Endothelial cell (in vitro differentiated cells): ENCODE measurements around the gene STIM2. TPM values are rescaled to one million over a fixed set of nuclear protein-coding genes. Genes with fewer than 3 reads are reported as not detected.

Experiments used
- DNase-seq: peaks from one replicate; pipeline ENCODE4 v3.0.0; 2021; ENCODE audit warnings: low spot score
- H3K27ac Mint-ChIP-seq: one replicate; pipeline ENCODE4 v1.8.0; 2021; ENCODE audit warnings: mixed read lengths, inconsistent platforms; ENCODE audit not compliant: unreplicated experiment
- H3K27me3 Mint-ChIP-seq: one replicate; pipeline ENCODE4 v1.8.0; 2021; ENCODE audit warnings: mild to moderate bottlenecking, moderate library complexity, mixed read lengths, inconsistent platforms; ENCODE audit not compliant: unreplicated experiment
- H3K36me3 Mint-ChIP-seq: one replicate; pipeline ENCODE4 v1.8.0; 2021; ENCODE audit warnings: mild to moderate bottlenecking, low read depth, mixed read lengths, inconsistent platforms; ENCODE audit not compliant: unreplicated experiment
- H3K4me1 Mint-ChIP-seq: one replicate; pipeline ENCODE4 v1.8.0; 2021; ENCODE audit warnings: mild to moderate bottlenecking, mixed read lengths, inconsistent platforms; ENCODE audit not compliant: unreplicated experiment
- H3K4me3 Mint-ChIP-seq: one replicate; pipeline ENCODE4 v1.8.0; 2021; ENCODE audit warnings: mild to moderate bottlenecking, mixed read lengths, inconsistent platforms; ENCODE audit not compliant: unreplicated experiment
- H3K9me3 Mint-ChIP-seq: one replicate; pipeline ENCODE4 v1.8.0; 2021; ENCODE audit warnings: mixed read lengths, inconsistent platforms; ENCODE audit not compliant: unreplicated experiment
- total RNA-seq: library from RNA; stranded (reverse); fragmentation: NEBNext Ultra II Directional; extraction: Animal tissue kit (Norgen Biotek cat#: 25700); gene quantifications from one replicate; pipeline ENCODE4 v1.2.1, GENCODE V29; 2021; ENCODE audit not compliant: unreplicated experiment
- TF ChIP-seq, protein P1 (sequence below): fragments of 200-600 bp; sonication (generic); IDR thresholded peaks from one replicate; pipeline ENCODE4 v1.5.0; 2021; ENCODE audit warnings: antibody characterized with exemption; ENCODE audit not compliant: unreplicated experiment

Gene STIM2
- total RNA-seq, 1 donor from 2014 or later, result 65.7 TPM

GRCh38 chr4:26860922-26861433, 337 bp downstream of the STIM2 start:
- Mint-ChIP-seq H3K4me1 (peaks cover 58% of the 10 kb centered on the region), H3K9me3 (no peaks in the 10 kb centered on the region), H3K36me3 (peaks cover 4% of the 10 kb centered on the region), H3K27ac (no peak overlapping the region), H3K4me3 (peak overlapping the region; percentile 94), H3K27me3 (peaks cover 10% of the 10 kb centered on the region)
- TF ChIP-seq, protein P1, sequence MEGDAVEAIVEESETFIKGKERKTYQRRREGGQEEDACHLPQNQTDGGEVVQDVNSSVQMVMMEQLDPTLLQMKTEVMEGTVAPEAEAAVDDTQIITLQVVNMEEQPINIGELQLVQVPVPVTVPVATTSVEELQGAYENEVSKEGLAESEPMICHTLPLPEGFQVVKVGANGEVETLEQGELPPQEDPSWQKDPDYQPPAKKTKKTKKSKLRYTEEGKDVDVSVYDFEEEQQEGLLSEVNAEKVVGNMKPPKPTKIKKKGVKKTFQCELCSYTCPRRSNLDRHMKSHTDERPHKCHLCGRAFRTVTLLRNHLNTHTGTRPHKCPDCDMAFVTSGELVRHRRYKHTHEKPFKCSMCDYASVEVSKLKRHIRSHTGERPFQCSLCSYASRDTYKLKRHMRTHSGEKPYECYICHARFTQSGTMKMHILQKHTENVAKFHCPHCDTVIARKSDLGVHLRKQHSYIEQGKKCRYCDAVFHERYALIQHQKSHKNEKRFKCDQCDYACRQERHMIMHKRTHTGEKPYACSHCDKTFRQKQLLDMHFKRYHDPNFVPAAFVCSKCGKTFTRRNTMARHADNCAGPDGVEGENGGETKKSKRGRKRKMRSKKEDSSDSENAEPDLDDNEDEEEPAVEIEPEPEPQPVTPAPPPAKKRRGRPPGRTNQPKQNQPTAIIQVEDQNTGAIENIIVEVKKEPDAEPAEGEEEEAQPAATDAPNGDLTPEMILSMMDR, result no peak
- DNase-seq, result peak; percentile 59

GRCh38 chr4:26861434-26862186, 969 bp downstream of the STIM2 start:
- Mint-ChIP-seq H3K36me3 (peaks cover 4% of the 10 kb centered on the region), H3K27ac (peak overlapping the region; percentile 95), H3K4me3 (peak overlapping the region; percentile 94), H3K27me3 (peaks cover 12% of the 10 kb centered on the region), H3K4me1 (peaks cover 65% of the 10 kb centered on the region), H3K9me3 (no peaks in the 10 kb centered on the region)
- DNase-seq, result peak; percentile 59
- TF ChIP-seq, protein P1, result no peak

- TF ChIP-seq, protein P1, result no peak
- DNase-seq, result no peak
- Mint-ChIP-seq H3K36me3 (peaks cover 4% of the 10 kb centered on the region), H3K4me3 (peak overlapping the region; percentile 94), H3K4me1 (peaks cover 63% of the 10 kb centered on the region), H3K9me3 (no peaks in the 10 kb centered on the region), H3K27ac (peak overlapping the region; percentile 65), H3K27me3 (peaks cover 14% of the 10 kb centered on the region)
Measured at GRCh38 chr4:26862381-26862915, 1.8 kb downstream of the STIM2 start.

- Mint-ChIP-seq H3K27me3 (peaks cover 10% of the 10 kb centered on the region), H3K4me1 (peaks cover 67% of the 10 kb centered on the region), H3K9me3 (no peaks in the 10 kb centered on the region), H3K4me3 (peak overlapping the region; percentile 61), H3K27ac (no peak overlapping the region), H3K36me3 (peaks cover 4% of the 10 kb centered on the region)
- TF ChIP-seq, protein P1, result no peak
- no peak for DNase-seq
Measured at GRCh38 chr4:26863512-26863911, 2.9 kb downstream of the STIM2 start.

- Mint-ChIP-seq H3K4me3 (no peak overlapping the region), H3K27ac (peak overlapping the region; percentile 54), H3K9me3 (no peaks in the 10 kb centered on the region), H3K27me3 (peaks cover 9% of the 10 kb centered on the region), H3K4me1 (peaks cover 60% of the 10 kb centered on the region), H3K36me3 (peaks cover under 1% of the 10 kb centered on the region)
- TF ChIP-seq, protein P1, result no peak
- no peak for DNase-seq
Measured at GRCh38 chr4:26864899-26865298, 4.3 kb downstream of the STIM2 start.
